ENCODE data around the gene SPNS2. TPM values are rescaled to one million over a fixed set of nuclear protein-coding genes. Genes with fewer than 3 reads are reported as not detected.

Gene SPNS2
- total and polyA plus RNA-seq, 4 donors: 2.3 to 56.2 (median 17.2) TPM

GRCh38 chr17:4478318-4478830 lies 20.3 kb upstream of the SPNS2 start:
- H3K4me1 ChIP-seq (ENCODE audit: control insufficient read depth in 1 of 2, insufficient read depth in 2 of 2, low read length in 2 of 2): no peaks in the 10 kb centered on the region
- WGBS, 2 donors: 94 to 98% methylated on average over 11 of the region's 11 CpGs
- no peak overlapping the region for H3K27ac ChIP-seq (ENCODE audit: low read depth in 1 of 2, low read length in 2 of 2)
- intact Hi-C loops (cut with DNase I): no loop called here
- H3K4me3 ChIP-seq (ENCODE audit: low read length in 2 of 2): no peak overlapping the region
- ATAC-seq (ENCODE audit: low FRiP score) (no peak), DNase-seq (no peak)
- H3K36me3 ChIP-seq (ENCODE audit: control insufficient read depth in 1 of 2, insufficient read depth in 2 of 2, low read length in 1 of 2): no peaks in the 10 kb centered on the region
- no peaks in the 10 kb centered on the region for H3K27me3 ChIP-seq (ENCODE audit: control insufficient read depth in 1 of 2, insufficient read depth in 2 of 2, low read length in 1 of 2)
- no peaks in the 10 kb centered on the region for H3K9me3 ChIP-seq (ENCODE audit: control insufficient read depth, low read length)

- 73 to 79% methylated on average over 8 of the region's 8 CpGs for WGBS, 2 donors
- H3K4me3 ChIP-seq (ENCODE audit: low read length in 2 of 2): no peak overlapping the region
- no peaks in the 10 kb centered on the region for H3K4me1 ChIP-seq (ENCODE audit: control insufficient read depth in 1 of 2, insufficient read depth in 2 of 2, low read length in 2 of 2)
- no peak for DNase-seq
- no peak overlapping the region for H3K27ac ChIP-seq (ENCODE audit: low read depth in 1 of 2, low read length in 2 of 2)
- no peaks in the 10 kb centered on the region for H3K36me3 ChIP-seq (ENCODE audit: control insufficient read depth in 1 of 2, insufficient read depth in 2 of 2, low read length in 1 of 2)
- no peaks in the 10 kb centered on the region for H3K27me3 ChIP-seq (ENCODE audit: control insufficient read depth in 1 of 2, insufficient read depth in 2 of 2, low read length in 1 of 2)
- no peaks in the 10 kb centered on the region for H3K9me3 ChIP-seq (ENCODE audit: control insufficient read depth, low read length)
- no peak for ATAC-seq (ENCODE audit: low FRiP score)
- intact Hi-C loops (cut with DNase I): no loop called here
Measured at GRCh38 chr17:4479340-4479981, 19.2 kb upstream of the SPNS2 start.

- H3K4me3 ChIP-seq (ENCODE audit: low read length in 2 of 2): no peak overlapping the region
- H3K4me1 ChIP-seq (ENCODE audit: control insufficient read depth in 1 of 2, insufficient read depth in 2 of 2, low read length in 2 of 2): no peaks in the 10 kb centered on the region
- ATAC-seq (ENCODE audit: low FRiP score): no peak
- no peak overlapping the region for H3K27ac ChIP-seq (ENCODE audit: low read depth in 1 of 2, low read length in 2 of 2)
- H3K27me3 ChIP-seq (ENCODE audit: control insufficient read depth in 1 of 2, insufficient read depth in 2 of 2, low read length in 1 of 2): no peaks in the 10 kb centered on the region
- H3K36me3 ChIP-seq (ENCODE audit: control insufficient read depth in 1 of 2, insufficient read depth in 2 of 2, low read length in 1 of 2): no peaks in the 10 kb centered on the region
- H3K9me3 ChIP-seq (ENCODE audit: control insufficient read depth, low read length): no peaks in the 10 kb centered on the region
- WGBS, 2 donors: 71 to 80% methylated on average over 13 of the region's 13 CpGs
- intact Hi-C loops (cut with DNase I): no loop called here
- DNase-seq: no peak
Measured at GRCh38 chr17:4479982-4480751, 18.5 kb upstream of the SPNS2 start.

- intact Hi-C loops (cut with DNase I): no loop called here
- 56 to 60% methylated on average over 14 of the region's 14 CpGs for WGBS, 2 donors
- ATAC-seq (ENCODE audit: low FRiP score): no peak
Measured at GRCh38 chr17:4480929-4481898, 17.5 kb upstream of the SPNS2 start.

GRCh38 chr17:4482338-4483011 lies 16.2 kb upstream of the SPNS2 start:
- Histone ChIP-seq H3K4me1 (ENCODE audit: control insufficient read depth in 1 of 2, insufficient read depth in 2 of 2, low read length in 2 of 2) (no peaks in the 10 kb centered on the region), H3K9me3 (ENCODE audit: control insufficient read depth, low read length) (no peaks in the 10 kb centered on the region), H3K36me3 (ENCODE audit: control insufficient read depth in 1 of 2, insufficient read depth in 2 of 2, low read length in 1 of 2) (no peaks in the 10 kb centered on the region), H3K27ac (ENCODE audit: low read depth in 1 of 2, low read length in 2 of 2) (no peak overlapping the region), H3K4me3 (ENCODE audit: low read length in 2 of 2) (no peak overlapping the region), H3K27me3 (ENCODE audit: control insufficient read depth in 1 of 2, insufficient read depth in 2 of 2, low read length in 1 of 2) (no peaks in the 10 kb centered on the region)
- DNase-seq (no peak), ATAC-seq (ENCODE audit: low FRiP score) (no peak)
- intact Hi-C loops (cut with DNase I): no loop called here
- WGBS, 2 donors: 81 to 84% methylated on average over 15 to 16 of the region's 16 CpGs

More at GRCh38 chr17:4480929-4481898, 17.5 kb upstream of the SPNS2 start:
- DNase-seq: no peak
- no peaks in the 10 kb centered on the region for H3K4me1 ChIP-seq (ENCODE audit: control insufficient read depth in 1 of 2, insufficient read depth in 2 of 2, low read length in 2 of 2)
- no peaks in the 10 kb centered on the region for H3K9me3 ChIP-seq (ENCODE audit: control insufficient read depth, low read length)
- no peaks in the 10 kb centered on the region for H3K36me3 ChIP-seq (ENCODE audit: control insufficient read depth in 1 of 2, insufficient read depth in 2 of 2, low read length in 1 of 2)
- no peaks in the 10 kb centered on the region for H3K27me3 ChIP-seq (ENCODE audit: control insufficient read depth in 1 of 2, insufficient read depth in 2 of 2, low read length in 1 of 2)
- H3K27ac ChIP-seq (ENCODE audit: low read depth in 1 of 2, low read length in 2 of 2): no peak overlapping the region
- no peak overlapping the region for H3K4me3 ChIP-seq (ENCODE audit: low read length in 2 of 2)

GRCh38 chr17:4483012-4483840 lies 15.5 kb upstream of the SPNS2 start:
- H3K4me1 ChIP-seq (ENCODE audit: control insufficient read depth in 1 of 2, insufficient read depth in 2 of 2, low read length in 2 of 2): no peaks in the 10 kb centered on the region
- ATAC-seq (ENCODE audit: low FRiP score) (no peak), DNase-seq (no peak)
- no peak overlapping the region for H3K4me3 ChIP-seq (ENCODE audit: low read length in 2 of 2)
- H3K9me3 ChIP-seq (ENCODE audit: control insufficient read depth, low read length): no peaks in the 10 kb centered on the region
- intact Hi-C loops (cut with DNase I): no loop called here
- 79 to 83% methylated on average over 13 of the region's 13 CpGs for WGBS, 2 donors
- no peak overlapping the region for H3K27ac ChIP-seq (ENCODE audit: low read depth in 1 of 2, low read length in 2 of 2)
- no peaks in the 10 kb centered on the region for H3K36me3 ChIP-seq (ENCODE audit: control insufficient read depth in 1 of 2, insufficient read depth in 2 of 2, low read length in 1 of 2)
- no peaks in the 10 kb centered on the region for H3K27me3 ChIP-seq (ENCODE audit: control insufficient read depth in 1 of 2, insufficient read depth in 2 of 2, low read length in 1 of 2)

- no peaks in the 10 kb centered on the region for H3K9me3 ChIP-seq (ENCODE audit: control insufficient read depth, low read length)
- intact Hi-C loops (cut with DNase I): no loop called here
- WGBS, 2 donors: 92 to 93% methylated on average over 30 to 31 of the region's 31 CpGs
- H3K36me3 ChIP-seq (ENCODE audit: control insufficient read depth in 1 of 2, insufficient read depth in 2 of 2, low read length in 1 of 2): no peaks in the 10 kb centered on the region
- ATAC-seq (ENCODE audit: low FRiP score) (no peak), DNase-seq (no peak)
- no peaks in the 10 kb centered on the region for H3K4me1 ChIP-seq (ENCODE audit: control insufficient read depth in 1 of 2, insufficient read depth in 2 of 2, low read length in 2 of 2)
- no peak overlapping the region for H3K27ac ChIP-seq (ENCODE audit: low read depth in 1 of 2, low read length in 2 of 2)
- H3K4me3 ChIP-seq (ENCODE audit: low read length in 2 of 2): no peak overlapping the region
- no peaks in the 10 kb centered on the region for H3K27me3 ChIP-seq (ENCODE audit: control insufficient read depth in 1 of 2, insufficient read depth in 2 of 2, low read length in 1 of 2)
Measured at GRCh38 chr17:4485676-4486646, 12.7 kb upstream of the SPNS2 start.
